MCF 10A (cell line): ENCODE results near the gene SLC25A39. TPM values are rescaled to one million over a fixed set of nuclear protein-coding genes. Genes with fewer than 3 reads are reported as not detected.

Experiments
- BruUV-seq: library from RNA; stranded (reverse); fragments of 400-500 nt; replicated peaks from 2 replicates; lab custom pipeline; 2021; lab: Mats Ljungman, UMichigan
- CTCF ChIA-PET: fragments of 300-600 bp; sonication (Branson Sonifier 250); formaldehyde crosslinking; extraction: SDS; loops from one replicate; lab custom pipeline; 2021; ENCODE audit warnings: antibody characterized with exemption, inconsistent platforms; lab: Yijun Ruan, JAX
- POLR2A ChIA-PET: fragments of 300-600, 350-650 bp; sonication (Branson Sonifier 250); formaldehyde crosslinking; extraction: SDS; loops from one replicate; lab custom pipeline; 2020; ENCODE audit warnings: antibody characterized with exemption, inconsistent platforms; lab: Yijun Ruan, JAX
- DNase-seq: peaks from one replicate; pipeline ENCODE4 v3.0.0-alpha.2; 2018; ENCODE audit not compliant: unreplicated experiment
- H3K27ac Mint-ChIP-seq: one replicate; pipeline ENCODE4 v1.8.0; 2022; ENCODE audit warnings: mild to moderate bottlenecking, low read depth, mixed read lengths; ENCODE audit not compliant: unreplicated experiment
- H3K27me3 Mint-ChIP-seq: one replicate; pipeline ENCODE4 v1.8.0; 2022; ENCODE audit warnings: mixed read lengths; ENCODE audit not compliant: insufficient read depth, unreplicated experiment
- H3K36me3 Mint-ChIP-seq: one replicate; pipeline ENCODE4 v1.8.0; 2022; ENCODE audit warnings: mild to moderate bottlenecking, moderate library complexity, mixed read lengths; ENCODE audit not compliant: insufficient read depth, unreplicated experiment
- H3K4me1 Mint-ChIP-seq: one replicate; pipeline ENCODE4 v1.8.0; 2022; ENCODE audit warnings: mixed read lengths; ENCODE audit not compliant: insufficient read depth, unreplicated experiment
- H3K4me3 Mint-ChIP-seq: one replicate; pipeline ENCODE4 v1.8.0; 2022; ENCODE audit warnings: mild to moderate bottlenecking, moderate library complexity, mixed read lengths; ENCODE audit not compliant: unreplicated experiment
- H3K9me3 Mint-ChIP-seq: one replicate; pipeline ENCODE4 v1.8.0; 2022; ENCODE audit warnings: mixed read lengths; ENCODE audit not compliant: unreplicated experiment
- intact Hi-C: fragments of 100-400 bp; cut with micrococcal nuclease; formaldehyde crosslinking; loops from 2 replicates; pipeline ENCODE4 v1.14.1; 2022
- total RNA-seq: library from RNA; stranded (reverse); gene quantifications from 2 replicates; pipeline ENCODE4 v1.2.3, GENCODE V29; 2022
- TF ChIP-seq, protein P1 (sequence below): fragments of 200-600 bp; IDR thresholded peaks from one replicate; pipeline ENCODE4 v1.8.0; 2022; ENCODE audit warnings: antibody characterized with exemption, mild to moderate bottlenecking; ENCODE audit not compliant: unreplicated experiment

Gene SLC25A39
- total RNA-seq, 1 experiment from 2014 or later, result 157 TPM

DNA sequence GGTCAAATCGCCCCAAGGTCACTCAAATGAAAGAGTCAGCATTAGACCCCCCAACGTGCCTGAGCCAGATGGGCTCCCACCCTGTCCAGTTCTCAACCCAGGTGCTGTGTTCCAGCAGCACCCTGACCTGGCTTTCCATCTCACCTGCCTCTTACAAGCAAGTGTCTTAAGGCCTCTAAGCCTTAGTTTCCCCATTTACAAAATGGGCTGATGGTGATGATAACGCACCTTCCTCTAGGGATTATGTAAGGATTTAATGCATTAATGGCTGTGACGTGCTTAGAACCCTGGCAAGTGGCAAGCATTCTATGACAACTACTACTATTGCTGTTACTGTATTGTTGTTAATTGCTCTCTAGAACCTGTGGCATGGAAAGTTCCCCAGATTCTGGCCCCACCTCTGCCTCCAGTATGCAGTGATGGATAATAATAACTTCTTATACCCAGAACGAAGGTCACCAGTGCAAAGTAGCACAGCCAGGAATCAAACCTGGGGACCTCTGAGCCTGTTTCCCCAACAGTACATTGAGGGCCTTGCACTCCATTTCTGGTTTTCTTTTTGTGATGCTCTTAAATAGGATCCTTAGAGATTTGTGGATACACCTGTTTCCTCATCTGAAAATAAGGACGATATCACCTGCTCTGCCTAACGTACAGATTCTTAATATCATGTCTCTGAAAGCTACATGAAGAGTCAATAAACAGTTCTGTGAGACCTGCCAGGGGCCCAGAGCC is 3.3 kb upstream of the SLC25A39 start:
- ChIA-PET CTCF (interaction anchor here (0.6 to 1.0 kb wide), 3 partner anchors 17 to 259 kb away, joined by 3 to 4 read pairs (median 3); no protein-coding TSS in a partner anchor), POLR2A (interaction anchor here (0.5 to 5.2 kb wide), 8 partner anchors 10 to 127 kb away, joined by 3 to 61 read pairs (median 5); partner anchors contain the start of genes GRN and UBTF)
- Mint-ChIP-seq H3K4me3 (no peak overlapping the region), H3K36me3 (peaks cover 6% of the 10 kb centered on the region), H3K4me1 (peaks cover 6% of the 10 kb centered on the region), H3K27ac (no peak overlapping the region), H3K9me3 (no peaks in the 10 kb centered on the region), H3K27me3 (no peaks in the 10 kb centered on the region)
- TF ChIP-seq, protein P1, sequence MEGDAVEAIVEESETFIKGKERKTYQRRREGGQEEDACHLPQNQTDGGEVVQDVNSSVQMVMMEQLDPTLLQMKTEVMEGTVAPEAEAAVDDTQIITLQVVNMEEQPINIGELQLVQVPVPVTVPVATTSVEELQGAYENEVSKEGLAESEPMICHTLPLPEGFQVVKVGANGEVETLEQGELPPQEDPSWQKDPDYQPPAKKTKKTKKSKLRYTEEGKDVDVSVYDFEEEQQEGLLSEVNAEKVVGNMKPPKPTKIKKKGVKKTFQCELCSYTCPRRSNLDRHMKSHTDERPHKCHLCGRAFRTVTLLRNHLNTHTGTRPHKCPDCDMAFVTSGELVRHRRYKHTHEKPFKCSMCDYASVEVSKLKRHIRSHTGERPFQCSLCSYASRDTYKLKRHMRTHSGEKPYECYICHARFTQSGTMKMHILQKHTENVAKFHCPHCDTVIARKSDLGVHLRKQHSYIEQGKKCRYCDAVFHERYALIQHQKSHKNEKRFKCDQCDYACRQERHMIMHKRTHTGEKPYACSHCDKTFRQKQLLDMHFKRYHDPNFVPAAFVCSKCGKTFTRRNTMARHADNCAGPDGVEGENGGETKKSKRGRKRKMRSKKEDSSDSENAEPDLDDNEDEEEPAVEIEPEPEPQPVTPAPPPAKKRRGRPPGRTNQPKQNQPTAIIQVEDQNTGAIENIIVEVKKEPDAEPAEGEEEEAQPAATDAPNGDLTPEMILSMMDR, result no peak
- intact Hi-C loops, result loop anchor here (2.0 kb wide), 1 partner anchor 17 kb away; the partner anchor contains the start of gene GRN
- BruUV-seq, result no TSS peak
- no peak for DNase-seq

DNA sequence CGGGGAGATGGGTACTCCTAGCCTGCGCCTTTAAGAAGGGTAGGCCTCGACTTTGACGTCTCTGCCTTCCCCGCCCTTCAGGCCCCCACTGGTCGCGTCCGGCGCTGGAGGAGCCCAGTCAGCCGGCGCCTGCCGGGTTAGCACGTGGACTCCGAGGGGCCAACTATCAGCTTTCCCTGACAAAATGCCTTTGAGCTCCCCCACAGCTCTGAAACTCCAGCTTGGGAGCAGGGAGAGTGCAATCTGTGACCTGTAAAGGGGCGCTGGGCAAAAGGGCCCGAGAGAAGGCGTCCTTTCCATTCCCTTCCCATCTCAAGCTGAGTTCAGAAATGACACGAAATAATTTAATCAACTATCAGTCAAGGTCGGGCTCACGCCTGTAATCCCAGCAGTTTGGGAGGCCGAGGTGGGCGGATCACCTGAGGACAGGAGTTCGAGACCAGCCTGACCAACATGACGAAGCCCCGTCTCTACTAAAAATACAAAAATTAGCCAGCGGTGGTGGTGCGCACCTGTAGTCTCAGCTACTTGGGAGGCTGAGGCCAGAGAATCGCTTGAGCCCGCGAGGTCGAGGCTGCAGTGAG is 2.3 kb upstream of the SLC25A39 start:
- TF ChIP-seq, protein P1, result no peak
- peak; percentile 97 for DNase-seq
- no peaks in the 10 kb centered on the region for H3K27me3 Mint-ChIP-seq
- intact Hi-C loops, result loop anchor here (1.0 to 2.0 kb wide), 2 partner anchors 18 to 127 kb away; partner anchors contain the start of gene GRN
- CTCF ChIA-PET, result interaction anchor here (0.6 kb wide), 1 partner anchor 156 kb away, joined by 4 read pairs; no protein-coding TSS in a partner anchor
- no TSS peak for BruUV-seq
- POLR2A ChIA-PET, result interaction anchor here (0.6 to 5.2 kb wide), 14 partner anchors 11 to 312 kb away, joined by 3 to 61 read pairs (median 3); partner anchors contain the start of genes GRN, TMUB2 and UBTF
- no peaks in the 10 kb centered on the region for H3K9me3 Mint-ChIP-seq
- peak overlapping the region; percentile 82 for H3K4me3 Mint-ChIP-seq
- peak overlapping the region; percentile 83 for H3K27ac Mint-ChIP-seq
- H3K36me3 Mint-ChIP-seq, result peaks cover 6% of the 10 kb centered on the region
- H3K4me1 Mint-ChIP-seq, result peaks cover 6% of the 10 kb centered on the region

DNA sequence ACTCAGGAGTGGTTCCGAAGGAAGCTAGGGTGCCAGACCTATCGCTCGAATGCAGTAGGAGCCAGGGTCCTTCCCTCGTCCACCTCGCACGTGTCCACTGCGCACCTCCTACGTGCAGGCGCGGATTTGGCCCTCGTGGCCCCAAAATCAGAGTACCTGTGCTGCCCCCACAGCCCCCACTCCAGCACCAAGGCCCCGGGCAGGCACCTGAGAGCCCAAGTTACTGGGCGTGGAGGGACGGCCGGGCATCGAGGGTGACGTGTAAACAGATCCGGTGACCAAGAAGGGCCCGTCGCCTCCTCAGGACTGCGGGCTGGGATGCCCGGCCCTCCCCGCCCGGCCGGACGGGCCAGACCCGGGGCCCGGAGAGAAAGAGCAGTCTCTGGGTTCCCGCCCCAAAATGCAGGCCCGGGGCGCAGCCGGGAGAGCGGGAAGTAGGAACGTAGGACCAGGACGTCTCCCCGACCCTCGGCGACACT is 492 bp downstream of the SLC25A39 start:
- BruUV-seq, result no TSS peak
- TF ChIP-seq, protein P1, result no peak
- POLR2A ChIA-PET, result interaction anchor here (1.0 to 5.2 kb wide), 9 partner anchors 9 to 137 kb away, joined by 3 to 61 read pairs (median 5); partner anchors contain the start of genes GRN, TMUB2 and UBTF
- no peak for DNase-seq
- CTCF ChIA-PET, result interaction anchor here (1.0 to 1.8 kb wide), 3 partner anchors 21 to 107 kb away, joined by 3 to 4 read pairs (median 3); partner anchors contain the start of gene GRN
- no peaks in the 10 kb centered on the region for H3K27me3 Mint-ChIP-seq
- no peaks in the 10 kb centered on the region for H3K9me3 Mint-ChIP-seq
- H3K27ac Mint-ChIP-seq, result peak overlapping the region; percentile 93
- H3K4me3 Mint-ChIP-seq, result peak overlapping the region; percentile 82
- peaks cover 12% of the 10 kb centered on the region for H3K36me3 Mint-ChIP-seq
- intact Hi-C loops, result loop anchor here (2.0 kb wide), 1 partner anchor 103 kb away; no protein-coding TSS in a partner anchor
- no peaks in the 10 kb centered on the region for H3K4me1 Mint-ChIP-seq
